Coronary artery (tissue), 2 donors: Measurements from ENCODE around the gene NOX3.
A peak's percentile ranks its signal among the peaks of the same experiment; 100 is the strongest.
"Not testable (repeated sequence)": the region's sequence is repeated elsewhere in the genome, so short reads cannot be mapped to it uniquely, and the experiment has no call there.

ENCODE experiments used
- DNase-seq: peaks from one replicate; pipeline ENCODE4 v3.0.0-alpha.2; 2017; ENCODE audit warnings: low spot score
- H3K27ac ChIP-seq, 2 donors: fragments of 200-600 bp; sonication (generic); one replicate each; pipeline ENCODE4 v1.5.1; 2016 to 2019
- H3K4me3 ChIP-seq: fragments of 200-600 bp; sonication (generic); 2 replicates; pipeline ENCODE4 v1.5.1; 2016; ENCODE audit warnings: mild to moderate bottlenecking, moderate library complexity
- TF ChIP-seq, protein P1 (sequence below): fragments of 200-600 bp; sonication (generic); IDR thresholded peaks from one replicate; pipeline ENCODE4 v1.5.1; 2019; ENCODE audit warnings: antibody characterized with exemption

The NOX3 gene

GRCh38 chr6:155495011-155495768 is 39.6 kb upstream of the NOX3 start:
- H3K27ac ChIP-seq = peak overlapping the region; percentile 78 to 82
- TF ChIP-seq, protein P1, sequence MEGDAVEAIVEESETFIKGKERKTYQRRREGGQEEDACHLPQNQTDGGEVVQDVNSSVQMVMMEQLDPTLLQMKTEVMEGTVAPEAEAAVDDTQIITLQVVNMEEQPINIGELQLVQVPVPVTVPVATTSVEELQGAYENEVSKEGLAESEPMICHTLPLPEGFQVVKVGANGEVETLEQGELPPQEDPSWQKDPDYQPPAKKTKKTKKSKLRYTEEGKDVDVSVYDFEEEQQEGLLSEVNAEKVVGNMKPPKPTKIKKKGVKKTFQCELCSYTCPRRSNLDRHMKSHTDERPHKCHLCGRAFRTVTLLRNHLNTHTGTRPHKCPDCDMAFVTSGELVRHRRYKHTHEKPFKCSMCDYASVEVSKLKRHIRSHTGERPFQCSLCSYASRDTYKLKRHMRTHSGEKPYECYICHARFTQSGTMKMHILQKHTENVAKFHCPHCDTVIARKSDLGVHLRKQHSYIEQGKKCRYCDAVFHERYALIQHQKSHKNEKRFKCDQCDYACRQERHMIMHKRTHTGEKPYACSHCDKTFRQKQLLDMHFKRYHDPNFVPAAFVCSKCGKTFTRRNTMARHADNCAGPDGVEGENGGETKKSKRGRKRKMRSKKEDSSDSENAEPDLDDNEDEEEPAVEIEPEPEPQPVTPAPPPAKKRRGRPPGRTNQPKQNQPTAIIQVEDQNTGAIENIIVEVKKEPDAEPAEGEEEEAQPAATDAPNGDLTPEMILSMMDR = no peak
- DNase-seq = peak; percentile 77
- no peak overlapping the region for H3K4me3 ChIP-seq

GRCh38 chr6:155493694-155494143 is 38.1 kb upstream of the NOX3 start:
- peak overlapping the region; percentile 82 to 85 for H3K27ac ChIP-seq
- TF ChIP-seq, protein P1 = no peak

GRCh38 chr6:155493026-155493693 is 37.5 kb upstream of the NOX3 start:
- H3K27ac ChIP-seq = peak overlapping the region; percentile 75 to 85
- TF ChIP-seq, protein P1 = no peak
- H3K4me3 ChIP-seq = no peak overlapping the region
- no peak for DNase-seq

More at GRCh38 chr6:155493694-155494143, 38.1 kb upstream of the NOX3 start:
- no peak overlapping the region for H3K4me3 ChIP-seq
- DNase-seq = peak; percentile 78

GRCh38 chr6:155492061-155492735 is 36.6 kb upstream of the NOX3 start:
- DNase-seq = no peak
- H3K4me3 ChIP-seq = no peak overlapping the region
- TF ChIP-seq, protein P1 = no peak
- peak overlapping the region in 1 of 2 donors; percentile 85 for H3K27ac ChIP-seq

- Histone ChIP-seq H3K27ac (no peak overlapping the region), H3K4me3 (no peak overlapping the region)
- DNase-seq = no peak
- TF ChIP-seq, protein P1 = no peak
Observed at GRCh38 chr6:155491421-155491820, 35.8 kb upstream of the NOX3 start.

DNA sequence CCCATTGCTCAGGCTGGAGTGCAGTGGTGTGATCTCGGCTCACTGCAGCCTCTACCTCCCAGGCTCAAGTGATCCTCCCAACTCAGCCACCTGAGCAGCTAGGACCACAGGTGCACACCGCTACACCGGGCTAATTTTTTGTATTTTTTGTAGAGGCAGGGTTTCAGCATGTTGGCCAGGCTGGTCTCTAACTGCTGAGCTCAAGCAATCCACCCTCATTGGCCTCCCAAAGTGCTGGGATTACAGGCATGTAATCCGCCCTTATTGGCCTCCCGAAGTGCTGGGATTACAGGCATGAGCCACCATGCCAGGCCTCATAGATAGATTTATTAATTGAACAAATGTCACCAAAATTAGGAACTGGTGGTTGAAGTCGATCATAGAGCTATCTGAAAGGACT is 32.6 kb upstream of the NOX3 start:
- not testable (repeated sequence) for H3K27ac ChIP-seq, DNase-seq, H3K4me3 ChIP-seq

DNA sequence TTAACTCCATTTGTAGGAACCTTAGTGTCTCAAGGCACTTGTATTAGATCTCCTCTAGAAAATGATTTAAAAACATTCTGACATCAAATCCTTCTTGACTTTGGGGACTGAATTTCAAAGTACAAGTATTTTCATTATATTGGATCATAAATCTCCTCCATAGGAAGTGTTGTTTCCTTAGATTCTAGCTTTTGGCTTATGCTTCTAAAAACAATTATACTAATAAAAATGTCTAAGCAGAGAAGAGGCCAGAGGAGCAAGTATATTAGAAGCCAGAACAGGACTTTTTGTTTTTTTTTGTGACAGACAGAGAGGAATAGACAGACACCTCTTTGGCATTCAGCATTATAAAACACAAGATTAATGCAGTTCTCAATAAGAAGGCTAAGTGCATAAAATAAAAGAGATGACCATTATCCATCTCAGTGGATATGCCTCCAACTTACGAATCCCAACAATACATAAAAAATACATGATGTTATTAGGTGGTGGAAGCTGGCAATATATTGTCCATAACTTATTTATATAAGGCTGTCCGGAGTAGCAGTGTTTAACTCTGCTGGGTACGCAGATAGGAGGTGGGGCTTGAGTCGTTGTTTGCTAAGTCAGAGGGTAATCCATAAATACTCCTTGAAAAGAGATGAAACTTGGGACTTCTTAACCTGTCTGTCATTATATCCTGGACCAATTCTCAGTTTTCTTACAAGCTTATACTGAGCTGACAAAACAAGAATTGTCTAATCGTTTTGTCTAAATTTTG is 31.9 kb upstream of the NOX3 start:
- no peak for DNase-seq

More for the DNA sequence above, 31.9 kb upstream of the NOX3 start:
- TF ChIP-seq, protein P1 = no peak
- Histone ChIP-seq H3K27ac (no peak overlapping the region), H3K4me3 (no peak overlapping the region)
